Erythroblast (primary cell): ENCODE data around the gene PCYT2.

ENCODE experiments used
- GATA1 ChIP-seq: IDR thresholded peaks from 2 replicates; pipeline ENCODE4 v1.6.1; 2011; ENCODE audit warnings: low read depth, mild to moderate bottlenecking, control low read depth, low read length, moderate library complexity
- POLR2A ChIP-seq: IDR thresholded peaks from 2 replicates; pipeline ENCODE4 v1.6.1; 2011; ENCODE audit warnings: mild to moderate bottlenecking, low read length

GRCh38 chr17:81950501-81950900 lies 39.3 kb upstream of the PCYT2 start:
- no peak for TF ChIP-seq POLR2A
- TF ChIP-seq GATA1, result no peak
